ENCODE results near the gene TMEM231.
"Not testable (repeated sequence)": the region's sequence is repeated elsewhere in the genome, so short reads cannot be mapped to it uniquely, and the experiment has no call there.

TMEM231 gene

GRCh38 chr16:75555707-75556430, at the start of gene TMEM231:
Gene TMEM231 (minus strand): TSS chr16:75556252. CDS start chr16:75556209, 43 bp downstream.
- peak; percentile 82 for DNase-seq

GRCh38 chr16:75603241-75603640, 47.2 kb upstream of the TMEM231 start:
- no peak for DNase-seq

GRCh38 chr16:75599452-75600277, 43.6 kb upstream of the TMEM231 start:
- no peak for DNase-seq

- DNase-seq = no peak
Measured at GRCh38 chr16:75593825-75594820, 38.1 kb upstream of the TMEM231 start.

- no peak for DNase-seq
Measured at GRCh38 chr16:75593308-75593707, 37.3 kb upstream of the TMEM231 start.

- DNase-seq = not testable (repeated sequence)
Measured at GRCh38 chr16:75591927-75592326, 35.9 kb upstream of the TMEM231 start.

- DNase-seq = no peak
Measured at GRCh38 chr16:75590920-75591843, 35.1 kb upstream of the TMEM231 start.

GRCh38 chr16:75589306-75589705, 33.3 kb upstream of the TMEM231 start:
- no peak for DNase-seq

- no peak for DNase-seq
Measured at GRCh38 chr16:75588716-75589115, 32.7 kb upstream of the TMEM231 start.

- no peak for DNase-seq
Measured at GRCh38 chr16:75584108-75584507, 28.1 kb upstream of the TMEM231 start.

GRCh38 chr16:75579281-75579834, 23.3 kb upstream of the TMEM231 start:
- no peak for DNase-seq

GRCh38 chr16:75578725-75579124, 22.7 kb upstream of the TMEM231 start:
- no peak for DNase-seq

- no peak for DNase-seq
Measured at GRCh38 chr16:75578212-75578611, 22.2 kb upstream of the TMEM231 start.

- DNase-seq = no peak
Measured at GRCh38 chr16:75576384-75576811, 20.3 kb upstream of the TMEM231 start.

- DNase-seq = no peak
Measured at GRCh38 chr16:75575958-75576357, 19.9 kb upstream of the TMEM231 start.

- DNase-seq = no peak
Measured at GRCh38 chr16:75573955-75574354, 17.9 kb upstream of the TMEM231 start.

- DNase-seq = no peak
Measured at GRCh38 chr16:75572864-75573542, 17.0 kb upstream of the TMEM231 start.

GRCh38 chr16:75570396-75571065, 14.5 kb upstream of the TMEM231 start:
- no peak for DNase-seq

GRCh38 chr16:75567911-75568310, 11.9 kb upstream of the TMEM231 start:
- DNase-seq = no peak

GRCh38 chr16:75566758-75567255, 10.8 kb upstream of the TMEM231 start:
- DNase-seq = no peak
